H1 (cell line): Measurements from ENCODE around the gene PRKAR1B. TPM values are rescaled to one million over a fixed set of nuclear protein-coding genes. Genes with fewer than 3 reads are reported as not detected.

Experiments
- CTCF ChIA-PET: fragments of 300-600 bp; sonication (Branson Sonifier 250); formaldehyde crosslinking; loops from one replicate; lab custom pipeline; 2021; ENCODE audit not compliant: partially characterized antibody; lab: Charles Lee
- POLR2A ChIA-PET: fragments of 300-600 bp; sonication (Branson Sonifier 250); formaldehyde crosslinking; loops from one replicate; lab custom pipeline; 2021; ENCODE audit warnings: inconsistent platforms; ENCODE audit not compliant: partially characterized antibody; lab: Charles Lee
- DNase-seq, 2 experiments: peaks; one replicate each; pipeline versions ENCODE4 v3.0.0 to v3.0.0-alpha.2; 2010 to 2022; ENCODE audit warnings: low spot score in 2 of 2, low read depth in 1 of 2, mixed read lengths in 1 of 2
- FAIRE-seq: peaks from 2 replicates; lab custom pipeline; 2011; peaks lifted over from hg19 to GRCh38; lab: Jason Lieb, UNC
- H2AFZ ChIP-seq: 2 replicates; pipeline ENCODE4 v1.8.1; 2012; ENCODE audit warnings: low read length, inconsistent platforms
- H2AK5ac ChIP-seq: 2 replicates; pipeline ENCODE4 v1.6.1; 2013; ENCODE audit warnings: low read depth, low read length
- H2BK120ac ChIP-seq: replicated peaks from 2 replicates; pipeline ENCODE3; 2013; ENCODE audit warnings: low read depth, low read length, inconsistent platforms
- H2BK12ac ChIP-seq: 2 replicates; pipeline ENCODE4 v1.6.1; 2013; ENCODE audit warnings: low read depth, low read length
- H2BK15ac ChIP-seq: 2 replicates; pipeline ENCODE4 v1.6.1; 2013; ENCODE audit warnings: low read length
- H2BK20ac ChIP-seq: 2 replicates; pipeline ENCODE4 v1.6.1; 2013; ENCODE audit warnings: low read length
- H2BK5ac ChIP-seq: 2 replicates; pipeline ENCODE4 v1.6.1; 2013; ENCODE audit warnings: low read depth, low read length
- H3K14ac ChIP-seq: 2 replicates; pipeline ENCODE4 v1.6.1; 2013; ENCODE audit warnings: inconsistent platforms; ENCODE audit not compliant: insufficient read length
- H3K18ac ChIP-seq: 2 replicates; pipeline ENCODE4 v1.6.1; 2013; ENCODE audit warnings: low read length; ENCODE audit errors: extremely low read depth
- H3K23ac ChIP-seq: 2 replicates; pipeline ENCODE4 v1.6.1; 2013; ENCODE audit warnings: inconsistent platforms; ENCODE audit not compliant: insufficient read length
- H3K23me2 ChIP-seq: 2 replicates; pipeline ENCODE4 v1.6.1; 2013; ENCODE audit warnings: low read depth, low read length
- H3K27ac ChIP-seq: 2 replicates; pipeline ENCODE4 v1.6.1; 2011; ENCODE audit warnings: low read depth, low read length, inconsistent platforms
- H3K27me3 ChIP-seq, 4 experiments: replicated peaks in 1 of 4; 1 replicate in 1 of 4; 2 replicates in 3 of 4; pipeline versions ENCODE4 v1.6.1 to v1.8.1; 2011 to 2013; ENCODE audit warnings: low read length in 3 of 4, mild to moderate bottlenecking in 3 of 4, inconsistent platforms in 2 of 4, mixed read lengths in 2 of 4, moderate library complexity in 1 of 4; ENCODE audit not compliant: control insufficient read depth in 3 of 4, insufficient read depth in 3 of 4; ENCODE audit errors: extremely low read depth in 1 of 4
- H3K36me3 ChIP-seq, 4 experiments: 2 replicates each; pipeline versions ENCODE4 v1.6.1 to v1.8.1; 2011 to 2013; ENCODE audit warnings: mild to moderate bottlenecking in 4 of 4, low read length in 3 of 4, moderate library complexity in 2 of 4, control low read depth in 1 of 4, inconsistent platforms in 1 of 4; ENCODE audit not compliant: insufficient read depth in 4 of 4, control insufficient read depth in 2 of 4
- H3K4ac ChIP-seq: replicated peaks from 2 replicates; pipeline ENCODE3; 2013; ENCODE audit warnings: low read length, low read depth, mixed read lengths, inconsistent platforms; ENCODE audit not compliant: insufficient read length
- H3K4me1 ChIP-seq, 4 experiments: replicated peaks in 1 of 4; 1 replicate in 1 of 4; 2 replicates in 3 of 4; pipeline versions ENCODE4 v1.6.1 to v1.8.1; 2011 to 2013; ENCODE audit warnings: low read length in 3 of 4, inconsistent platforms in 2 of 4, mixed read lengths in 1 of 4; ENCODE audit not compliant: insufficient read depth in 4 of 4, control insufficient read depth in 3 of 4
- H3K4me2 ChIP-seq, 2 experiments: 2 replicates each; pipeline versions ENCODE4 v1.6.1 to v1.8.1; 2011 to 2013; ENCODE audit warnings: low read depth in 2 of 2, low read length in 2 of 2, control low read depth in 1 of 2, inconsistent platforms in 1 of 2, mild to moderate bottlenecking in 1 of 2; ENCODE audit not compliant: insufficient read depth in 1 of 2
- H3K4me3 ChIP-seq, 4 experiments: fragments of 200-600, 300-600 bp in 1 of 4; sonication (generic), shearing (Covaris generic), sonication (Bioruptor Twin) in 1 of 4; 2 replicates each; pipeline versions ENCODE4 v1.5.1 to v1.8.1; 2011 to 2016; ENCODE audit warnings: low read length in 4 of 4, low read depth in 3 of 4, control low read depth in 2 of 4, inconsistent platforms in 2 of 4, mild to moderate bottlenecking in 2 of 4, mixed read lengths in 1 of 4, moderate library complexity in 1 of 4; ENCODE audit not compliant: insufficient read depth in 2 of 4; ENCODE audit errors: extremely low read depth in 1 of 4
- H3K56ac ChIP-seq: replicated peaks from 2 replicates; pipeline ENCODE3; 2013; ENCODE audit warnings: low read depth, mild to moderate bottlenecking, mixed read lengths, low read length, inconsistent platforms; ENCODE audit not compliant: insufficient read length
- H3K79me1 ChIP-seq: 2 replicates; pipeline ENCODE4 v1.6.1; 2013; ENCODE audit warnings: low read depth, low read length, control low read depth
- H3K79me2 ChIP-seq, 2 experiments: 2 replicates each; pipeline versions ENCODE4 v1.6.1 to v1.8.1; 2012 to 2013; ENCODE audit warnings: low read length in 2 of 2, mild to moderate bottlenecking in 2 of 2, inconsistent platforms in 1 of 2; ENCODE audit not compliant: insufficient read depth in 2 of 2, control insufficient read depth in 1 of 2
- H3K9ac ChIP-seq, 4 experiments: replicated peaks in 1 of 4; 1 replicate in 1 of 4; 2 replicates in 3 of 4; pipeline versions ENCODE4 v1.6.1 to v1.8.1; 2011 to 2013; ENCODE audit warnings: low read depth in 3 of 4, low read length in 3 of 4, control low read depth in 2 of 4, mild to moderate bottlenecking in 2 of 4, moderate library complexity in 2 of 4, inconsistent platforms in 1 of 4; ENCODE audit errors: extremely low read depth in 1 of 4
- H3K9me3 ChIP-seq, 2 experiments: 2 replicates each; pipeline versions ENCODE4 v1.6.1 to v1.8.1; 2012 to 2013; ENCODE audit warnings: mild to moderate bottlenecking in 2 of 2, moderate library complexity in 2 of 2, control low read depth in 1 of 2, inconsistent platforms in 1 of 2, low read depth in 1 of 2, low read length in 1 of 2, mixed read lengths in 1 of 2; ENCODE audit not compliant: insufficient read depth in 2 of 2
- H4K20me1 ChIP-seq, 2 experiments: replicated peaks in 1 of 2; 2 replicates each; pipeline versions ENCODE3 to v1.8.1; 2011 to 2013; ENCODE audit warnings: inconsistent platforms in 2 of 2, low read length in 2 of 2, mild to moderate bottlenecking in 1 of 2; ENCODE audit not compliant: insufficient read depth in 2 of 2, control insufficient read depth in 1 of 2
- H4K5ac ChIP-seq: 2 replicates; pipeline ENCODE4 v1.6.1; 2013; ENCODE audit warnings: low read length, low read depth, mixed read lengths, inconsistent platforms; ENCODE audit not compliant: insufficient read length
- H4K8ac ChIP-seq: 2 replicates; pipeline ENCODE4 v1.8.0; 2013; ENCODE audit warnings: mild to moderate bottlenecking, moderate library complexity, low read length, inconsistent platforms; ENCODE audit not compliant: insufficient read depth; ENCODE audit errors: extremely low read depth
- H4K91ac ChIP-seq: replicated peaks from 2 replicates; pipeline ENCODE3; 2013; ENCODE audit warnings: low read length, mixed read lengths, inconsistent platforms; ENCODE audit not compliant: insufficient read length
- CTBP2 ChIP-seq: IDR thresholded peaks from 2 replicates; pipeline ENCODE4 v1.7.0; 2011; ENCODE audit warnings: borderline replicate concordance, mild to moderate bottlenecking, moderate library complexity, mixed read lengths, low read length; ENCODE audit not compliant: insufficient read depth, insufficient read length
- PHF8 ChIP-seq: fragments of 200-600 bp; sonication (generic); conservative IDR thresholded peaks from 2 replicates; pipeline ENCODE4 v1.7.1; 2012; ENCODE audit warnings: low read depth, mild to moderate bottlenecking, inconsistent platforms, low read length, moderate library complexity
- RAD21 ChIP-seq, 2 experiments: IDR thresholded peaks in 1 of 2; conservative IDR thresholded peaks in 1 of 2; 2 replicates each; pipeline ENCODE4 v1.6.1; 2011; ENCODE audit warnings: low read depth in 2 of 2, low read length in 2 of 2, improper control_type of control experiment in 1 of 2, inconsistent platforms in 1 of 2, mild to moderate bottlenecking in 1 of 2, moderate library complexity in 1 of 2
- SP2 ChIP-seq: IDR thresholded peaks from 2 replicates; pipeline ENCODE4 v1.6.1; 2012; ENCODE audit warnings: mild to moderate bottlenecking, low read length, inconsistent platforms
- SRF ChIP-seq: IDR thresholded peaks from 2 replicates; pipeline ENCODE4 v1.6.1; 2011; ENCODE audit warnings: mild to moderate bottlenecking, low read depth, low read length, moderate library complexity
- SUZ12 ChIP-seq: fragments of 200-600 bp; sonication (generic); IDR thresholded peaks from 2 replicates; pipeline ENCODE4 v1.6.1; 2012; ENCODE audit warnings: mild to moderate bottlenecking, inconsistent platforms, low read length, moderate library complexity, mixed read lengths
- TBP ChIP-seq: IDR thresholded peaks from 2 replicates; pipeline ENCODE4 v1.6.1; 2011; ENCODE audit warnings: low read depth, low read length, improper control_type of control experiment
- WGBS, 2 experiments: shearing (Covaris generic) in 1 of 2; methylation state at CpG; one replicate each; pipeline versions ENCODE4 v1.1.6 to v1.1.7; 2013 to 2015; ENCODE audit warnings: low lambda C conversion rate in 2 of 2, mixed read lengths in 2 of 2, inconsistent platforms in 1 of 2, low coverage in 1 of 2, missing lambda C conversion rate in 1 of 2; ENCODE audit not compliant: insufficient replicate concordance in 2 of 2, insufficient coverage in 1 of 2, insufficient read length in 1 of 2; ENCODE audit errors: extremely low coverage in 1 of 2, missing lambda C conversion rate in 1 of 2; 5-methylcytosine and 5-hydroxymethylcytosine counted together
- polyA plus RNA-seq, 7 experiments: library from polyadenylated mRNA; depleted of rRNA in 3 of 7; stranded (reverse) in 5 of 7; unstranded in 2 of 7; fragments of >200 nt in 5 of 7; fragments of 200-250 nt in 2 of 7; gene quantifications; 1 replicate in 5 of 7; 2 replicates in 1 of 7; 4 replicates in 1 of 7; pipeline versions ENCODE4 v1.2.1 to v1.2.3, GENCODE V29; 2011 to 2013; ENCODE audit warnings: missing spikeins in 2 of 7, mixed read lengths in 2 of 7
- total RNA-seq: library from RNA; stranded (reverse); fragmentation: NEBNext Ultra II Directional; extraction: Animal tissue kit (Norgen Biotek cat#: 25700); gene quantifications from 2 replicates; pipeline ENCODE4 v1.2.1, GENCODE V29; 2021
- TF ChIP-seq, protein P1 (sequence below): IDR thresholded peaks from 2 replicates; pipeline ENCODE4 v1.6.1; 2012; ENCODE audit warnings: inconsistent platforms

PRKAR1B gene
- total and polyA plus RNA-seq, 2 of the 8 experiments (the other 6 are each of a cell fraction or from before 2014, with no cell fraction given): 12.3 to 55.7 TPM

- Histone ChIP-seq H3K4ac (no peak overlapping the region), H3K4me2 (no peak overlapping the region), H2BK5ac (peak overlapping the region; percentile 66; the same call in 1 of the 2 replicates), H3K79me2 (no peaks in the 10 kb centered on the region), H3K27me3 (no peaks in the 10 kb centered on the region), H3K23ac (no peak overlapping the region), H4K8ac (no peak overlapping the region)
- no peak for FAIRE-seq
- CTCF ChIA-PET: interaction anchor here (0.7 to 4.0 kb wide), 3 partner anchors 21 to 446 kb away, joined by 3 to 22 read pairs (median 4); no protein-coding TSS in a partner anchor
- POLR2A ChIA-PET: interaction anchor here (0.7 kb wide), 1 partner anchor 28 kb away, joined by 3 read pairs; no protein-coding TSS in a partner anchor
- TF ChIP-seq RAD21 (IDR thresholded peaks at IDR 0.05 in 1 of 2, conservative IDR thresholded peaks at IDR 0.05 in 1 of 2; ENCODE audit: low read depth in 2 of 2, low read length in 2 of 2) (no peak), PHF8 (no peak), SUZ12 (no peak), TBP (no peak), SRF (no peak), CTBP2 (no peak), SP2 (no peak)
- TF ChIP-seq, protein P1, sequence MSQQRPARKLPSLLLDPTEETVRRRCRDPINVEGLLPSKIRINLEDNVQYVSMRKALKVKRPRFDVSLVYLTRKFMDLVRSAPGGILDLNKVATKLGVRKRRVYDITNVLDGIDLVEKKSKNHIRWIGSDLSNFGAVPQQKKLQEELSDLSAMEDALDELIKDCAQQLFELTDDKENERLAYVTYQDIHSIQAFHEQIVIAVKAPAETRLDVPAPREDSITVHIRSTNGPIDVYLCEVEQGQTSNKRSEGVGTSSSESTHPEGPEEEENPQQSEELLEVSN: no peak
- TF ChIP-seq, all 59 proteins: peak for 0
- Histone ChIP-seq H3K56ac (no peak overlapping the region), H3K4me1 (no peaks in the 10 kb centered on the region), H2BK120ac (no peak overlapping the region), H4K5ac (no peak overlapping the region), H3K4me3 (no peak overlapping the region), H2BK20ac (no peak overlapping the region), H2AFZ (no peak overlapping the region), H4K91ac (no peak overlapping the region), H2BK15ac (no peak overlapping the region), H3K9ac (no peak overlapping the region), H3K79me1 (no peaks in the 10 kb centered on the region; the same call in 1 of the 2 replicates), H2AK5ac (no peak overlapping the region), H3K9me3 (no peaks in the 10 kb centered on the region), H3K23me2 (no peaks in the 10 kb centered on the region), H2BK12ac (no peak overlapping the region), H4K20me1 (peaks cover 2 to 13% of the 10 kb centered on the region in 2 experiments), H3K18ac (no peak overlapping the region), H3K14ac (no peak overlapping the region), H3K27ac (no peak overlapping the region; the same call in 1 of the 2 replicates), H3K36me3 (peaks cover 10 to 30% (median 19%) of the 10 kb centered on the region in 4 experiments; a peak in 7 of 8 replicates)
- 93% methylated on average over 20 of the region's 21 CpGs; no CpG with 5 or more reads in 1 of the 2 experiments for WGBS, 2 experiments
- no peak for DNase-seq
These were observed 40.5 kb upstream of the PRKAR1B start for GRCh38 chr7:767580-767940.
